HepG2 (cell line): ENCODE results near the gene SOX12. TPM values are rescaled to one million over a fixed set of nuclear protein-coding genes. Genes with fewer than 3 reads are reported as not detected.

ENCODE experiments used
- HMGXB3 ChIP-seq: sonication (generic); formaldehyde crosslinking; IDR thresholded peaks from 2 replicates; pipeline ENCODE4 v1.4.0; 2020; ENCODE audit warnings: missing genetic modification reagents, borderline replicate concordance
- MIER3 ChIP-seq: IDR thresholded peaks from 2 replicates; pipeline ENCODE4 v1.6.1; 2016; ENCODE audit warnings: missing compliant biosample characterization, borderline replicate concordance
- ZNF615 ChIP-seq: sonication (generic); formaldehyde crosslinking; IDR thresholded peaks from 2 replicates; pipeline ENCODE4 v1.5.0; 2020; ENCODE audit warnings: mild to moderate bottlenecking, missing genetic modification reagents, borderline replicate concordance
- polyA plus RNA-seq, 8 experiments: library from polyadenylated mRNA; depleted of rRNA in 3 of 8; stranded (reverse) in 7 of 8; unstranded in 1 of 8; fragments of >200 nt; fragmentation: Illumina TruSeq in 4 of 8; extraction: Trizol in 4 of 8; gene quantifications; 2 replicates each; pipeline versions ENCODE4 v1.2.1 to v1.2.3, GENCODE V29; 2011 to 2016; ENCODE audit warnings: low read depth in 4 of 8, missing spikeins in 1 of 8, mixed read lengths in 1 of 8; ENCODE audit not compliant: insufficient read depth in 1 of 8
- total RNA-seq, 5 experiments: library from RNA; depleted of rRNA; stranded (reverse); fragments of >200 nt; fragmentation: Illumina TruSeq; extraction: Trizol; gene quantifications; 2 replicates each; pipeline ENCODE4 v1.2.3, GENCODE V29; 2016; ENCODE audit warnings: low read depth in 1 of 5
- TF ChIP-seq, protein P1 (sequence below): sonication (generic); formaldehyde crosslinking; IDR thresholded peaks from 2 replicates; pipeline ENCODE4 v1.5.0; 2020; ENCODE audit warnings: mild to moderate bottlenecking, missing genetic modification reagents, borderline replicate concordance

SOX12 gene
- total and polyA plus RNA-seq, 2 of the 13 experiments (the other 11 are each of a cell fraction or from before 2014, with no cell fraction given), result 10.0 to 18.7 TPM

DNA sequence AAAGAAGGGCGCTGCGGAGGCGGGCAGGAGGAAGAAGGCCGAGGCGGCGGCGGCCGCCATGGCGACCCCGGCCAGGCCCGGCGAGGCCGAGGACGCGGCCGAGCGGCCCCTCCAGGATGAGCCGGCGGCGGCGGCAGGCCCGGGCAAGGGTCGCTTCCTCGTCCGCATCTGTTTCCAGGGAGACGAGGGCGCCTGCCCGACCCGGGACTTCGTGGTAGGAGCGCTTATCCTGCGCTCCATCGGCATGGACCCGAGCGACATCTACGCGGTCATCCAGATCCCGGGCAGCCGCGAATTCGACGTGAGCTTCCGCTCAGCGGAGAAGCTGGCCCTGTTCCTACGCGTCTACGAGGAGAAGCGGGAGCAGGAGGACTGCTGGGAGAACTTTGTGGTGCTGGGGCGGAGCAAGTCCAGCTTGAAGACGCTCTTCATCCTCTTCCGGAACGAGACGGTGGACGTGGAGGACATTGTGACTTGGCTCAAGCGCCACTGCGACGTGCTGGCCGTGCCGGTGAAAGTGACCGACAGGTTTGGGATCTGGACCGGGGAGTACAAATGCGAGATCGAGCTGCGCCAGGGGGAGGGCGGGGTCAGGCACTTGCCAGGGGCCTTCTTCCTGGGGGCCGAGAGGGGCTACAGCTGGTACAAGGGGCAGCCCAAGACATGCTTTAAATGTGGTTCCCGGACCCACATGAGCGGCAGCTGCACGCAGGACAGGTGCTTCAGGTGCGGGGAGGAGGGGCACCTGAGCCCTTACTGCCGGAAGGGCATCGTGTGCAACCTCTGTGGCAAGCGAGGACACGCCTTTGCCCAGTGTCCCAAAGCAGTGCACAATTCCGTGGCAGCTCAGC is 27.2 kb upstream of the SOX12 start (continued):
- TF ChIP-seq, protein P1, sequence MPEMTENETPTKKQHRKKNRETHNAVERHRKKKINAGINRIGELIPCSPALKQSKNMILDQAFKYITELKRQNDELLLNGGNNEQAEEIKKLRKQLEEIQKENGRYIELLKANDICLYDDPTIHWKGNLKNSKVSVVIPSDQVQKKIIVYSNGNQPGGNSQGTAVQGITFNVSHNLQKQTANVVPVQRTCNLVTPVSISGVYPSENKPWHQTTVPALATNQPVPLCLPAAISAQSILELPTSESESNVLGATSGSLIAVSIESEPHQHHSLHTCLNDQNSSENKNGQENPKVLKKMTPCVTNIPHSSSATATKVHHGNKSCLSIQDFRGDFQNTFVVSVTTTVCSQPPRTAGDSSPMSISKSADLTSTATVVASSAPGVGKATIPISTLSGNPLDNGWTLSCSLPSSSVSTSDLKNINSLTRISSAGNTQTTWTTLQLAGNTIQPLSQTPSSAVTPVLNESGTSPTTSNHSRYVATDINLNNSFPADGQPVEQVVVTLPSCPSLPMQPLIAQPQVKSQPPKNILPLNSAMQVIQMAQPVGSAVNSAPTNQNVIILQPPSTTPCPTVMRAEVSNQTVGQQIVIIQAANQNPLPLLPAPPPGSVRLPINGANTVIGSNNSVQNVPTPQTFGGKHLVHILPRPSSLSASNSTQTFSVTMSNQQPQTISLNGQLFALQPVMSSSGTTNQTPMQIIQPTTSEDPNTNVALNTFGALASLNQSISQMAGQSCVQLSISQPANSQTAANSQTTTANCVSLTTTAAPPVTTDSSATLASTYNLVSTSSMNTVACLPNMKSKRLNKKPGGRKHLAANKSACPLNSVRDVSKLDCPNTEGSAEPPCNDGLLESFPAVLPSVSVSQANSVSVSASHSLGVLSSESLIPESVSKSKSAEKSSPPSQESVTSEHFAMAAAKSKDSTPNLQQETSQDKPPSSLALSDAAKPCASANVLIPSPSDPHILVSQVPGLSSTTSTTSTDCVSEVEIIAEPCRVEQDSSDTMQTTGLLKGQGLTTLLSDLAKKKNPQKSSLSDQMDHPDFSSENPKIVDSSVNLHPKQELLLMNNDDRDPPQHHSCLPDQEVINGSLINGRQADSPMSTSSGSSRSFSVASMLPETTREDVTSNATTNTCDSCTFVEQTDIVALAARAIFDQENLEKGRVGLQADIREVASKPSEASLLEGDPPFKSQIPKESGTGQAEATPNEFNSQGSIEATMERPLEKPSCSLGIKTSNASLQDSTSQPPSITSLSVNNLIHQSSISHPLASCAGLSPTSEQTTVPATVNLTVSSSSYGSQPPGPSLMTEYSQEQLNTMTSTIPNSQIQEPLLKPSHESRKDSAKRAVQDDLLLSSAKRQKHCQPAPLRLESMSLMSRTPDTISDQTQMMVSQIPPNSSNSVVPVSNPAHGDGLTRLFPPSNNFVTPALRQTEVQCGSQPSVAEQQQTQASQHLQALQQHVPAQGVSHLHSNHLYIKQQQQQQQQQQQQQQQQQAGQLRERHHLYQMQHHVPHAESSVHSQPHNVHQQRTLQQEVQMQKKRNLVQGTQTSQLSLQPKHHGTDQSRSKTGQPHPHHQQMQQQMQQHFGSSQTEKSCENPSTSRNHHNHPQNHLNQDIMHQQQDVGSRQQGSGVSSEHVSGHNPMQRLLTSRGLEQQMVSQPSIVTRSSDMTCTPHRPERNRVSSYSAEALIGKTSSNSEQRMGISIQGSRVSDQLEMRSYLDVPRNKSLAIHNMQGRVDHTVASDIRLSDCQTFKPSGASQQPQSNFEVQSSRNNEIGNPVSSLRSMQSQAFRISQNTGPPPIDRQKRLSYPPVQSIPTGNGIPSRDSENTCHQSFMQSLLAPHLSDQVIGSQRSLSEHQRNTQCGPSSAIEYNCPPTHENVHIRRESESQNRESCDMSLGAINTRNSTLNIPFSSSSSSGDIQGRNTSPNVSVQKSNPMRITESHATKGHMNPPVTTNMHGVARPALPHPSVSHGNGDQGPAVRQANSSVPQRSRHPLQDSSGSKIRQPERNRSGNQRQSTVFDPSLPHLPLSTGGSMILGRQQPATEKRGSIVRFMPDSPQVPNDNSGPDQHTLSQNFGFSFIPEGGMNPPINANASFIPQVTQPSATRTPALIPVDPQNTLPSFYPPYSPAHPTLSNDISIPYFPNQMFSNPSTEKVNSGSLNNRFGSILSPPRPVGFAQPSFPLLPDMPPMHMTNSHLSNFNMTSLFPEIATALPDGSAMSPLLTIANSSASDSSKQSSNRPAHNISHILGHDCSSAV (CRISPR knock-in tag), result no peak
- TF ChIP-seq HMGXB3 (CRISPR knock-in tag), result 0 out of 2 replicates have a peak, but pooled peaks have one; percentile 76
- no peak for TF ChIP-seq MIER3 (CRISPR knock-in tag)
- no peak for TF ChIP-seq ZNF615 (CRISPR knock-in tag)
